Uterus (tissue), 2 donors: ENCODE results near the gene RAB39B.

Experiments
- POLR2A ChIP-seq, 2 donors: fragments of 450-650 bp; IDR thresholded peaks; one replicate each; pipeline ENCODE4 v1.6.1; 2016; ENCODE audit warnings: antibody characterized with exemption in 2 of 2, mild to moderate bottlenecking in 1 of 2, moderate library complexity in 1 of 2
- TF ChIP-seq, protein P1 (sequence below), 4 experiments: fragments of 200-600 bp in 2 of 4; fragments of 450-650 bp in 2 of 4; sonication (generic) in 2 of 4; IDR thresholded peaks; one replicate each; pipeline ENCODE4 v1.5.1; 2016 to 2019; ENCODE audit warnings: antibody characterized with exemption in 4 of 4, mild to moderate bottlenecking in 2 of 4, moderate library complexity in 1 of 4

DNA sequence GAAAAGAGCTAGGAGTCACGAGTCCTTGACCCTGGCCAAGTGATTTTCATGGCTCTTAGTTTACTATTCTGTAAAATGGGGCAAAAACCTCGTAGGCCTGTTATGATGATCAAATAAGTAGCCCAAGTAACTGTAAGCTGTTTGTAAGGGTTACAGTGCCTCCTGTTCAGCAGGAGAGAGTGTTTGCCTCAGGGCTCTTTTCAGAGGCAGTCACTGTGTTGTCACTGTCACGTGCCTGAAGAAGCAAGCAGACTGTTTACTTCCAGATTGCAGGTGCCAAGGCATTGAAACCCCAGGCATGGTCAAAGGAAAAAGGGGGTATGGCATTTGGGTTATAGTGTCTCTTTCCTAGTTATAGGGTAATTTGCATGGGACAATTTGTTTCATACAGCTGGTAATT lies 4.5 kb downstream of the RAB39B start:
- TF ChIP-seq, protein P1, sequence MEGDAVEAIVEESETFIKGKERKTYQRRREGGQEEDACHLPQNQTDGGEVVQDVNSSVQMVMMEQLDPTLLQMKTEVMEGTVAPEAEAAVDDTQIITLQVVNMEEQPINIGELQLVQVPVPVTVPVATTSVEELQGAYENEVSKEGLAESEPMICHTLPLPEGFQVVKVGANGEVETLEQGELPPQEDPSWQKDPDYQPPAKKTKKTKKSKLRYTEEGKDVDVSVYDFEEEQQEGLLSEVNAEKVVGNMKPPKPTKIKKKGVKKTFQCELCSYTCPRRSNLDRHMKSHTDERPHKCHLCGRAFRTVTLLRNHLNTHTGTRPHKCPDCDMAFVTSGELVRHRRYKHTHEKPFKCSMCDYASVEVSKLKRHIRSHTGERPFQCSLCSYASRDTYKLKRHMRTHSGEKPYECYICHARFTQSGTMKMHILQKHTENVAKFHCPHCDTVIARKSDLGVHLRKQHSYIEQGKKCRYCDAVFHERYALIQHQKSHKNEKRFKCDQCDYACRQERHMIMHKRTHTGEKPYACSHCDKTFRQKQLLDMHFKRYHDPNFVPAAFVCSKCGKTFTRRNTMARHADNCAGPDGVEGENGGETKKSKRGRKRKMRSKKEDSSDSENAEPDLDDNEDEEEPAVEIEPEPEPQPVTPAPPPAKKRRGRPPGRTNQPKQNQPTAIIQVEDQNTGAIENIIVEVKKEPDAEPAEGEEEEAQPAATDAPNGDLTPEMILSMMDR (IDR thresholded peaks at IDR 0.05), result no peak
- TF ChIP-seq POLR2A (IDR thresholded peaks at IDR 0.05), result no peak
